ENCODE data around the gene CSNK1D.

Gene CSNK1D

DNA sequence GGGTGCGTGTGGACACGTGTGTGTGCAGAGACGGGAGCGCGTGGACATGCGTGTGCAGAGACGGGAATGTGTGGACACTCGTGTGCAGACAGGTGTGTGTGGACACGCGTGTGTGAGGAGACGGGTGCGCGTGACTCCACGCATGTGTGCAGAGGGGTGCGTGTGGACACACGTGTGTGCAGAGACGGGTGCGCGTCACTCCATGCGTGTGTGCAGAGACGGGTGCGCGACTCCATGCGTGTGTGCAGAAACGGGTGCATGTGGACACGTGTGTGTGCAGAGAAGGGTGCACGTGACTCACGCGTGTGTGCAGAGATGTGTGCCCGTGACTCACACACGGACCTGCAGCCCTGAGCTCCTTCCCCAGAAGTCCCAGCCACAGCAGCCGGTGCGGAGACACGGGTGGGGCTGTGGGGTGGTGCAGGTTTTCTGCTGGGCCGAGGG lies 46.1 kb upstream of the CSNK1D start:
- no peak overlapping the region for H3K4me3 ChIP-seq (ENCODE audit: low read depth, low read length)
- DNase-seq (ENCODE audit: low read depth): no peak

DNA sequence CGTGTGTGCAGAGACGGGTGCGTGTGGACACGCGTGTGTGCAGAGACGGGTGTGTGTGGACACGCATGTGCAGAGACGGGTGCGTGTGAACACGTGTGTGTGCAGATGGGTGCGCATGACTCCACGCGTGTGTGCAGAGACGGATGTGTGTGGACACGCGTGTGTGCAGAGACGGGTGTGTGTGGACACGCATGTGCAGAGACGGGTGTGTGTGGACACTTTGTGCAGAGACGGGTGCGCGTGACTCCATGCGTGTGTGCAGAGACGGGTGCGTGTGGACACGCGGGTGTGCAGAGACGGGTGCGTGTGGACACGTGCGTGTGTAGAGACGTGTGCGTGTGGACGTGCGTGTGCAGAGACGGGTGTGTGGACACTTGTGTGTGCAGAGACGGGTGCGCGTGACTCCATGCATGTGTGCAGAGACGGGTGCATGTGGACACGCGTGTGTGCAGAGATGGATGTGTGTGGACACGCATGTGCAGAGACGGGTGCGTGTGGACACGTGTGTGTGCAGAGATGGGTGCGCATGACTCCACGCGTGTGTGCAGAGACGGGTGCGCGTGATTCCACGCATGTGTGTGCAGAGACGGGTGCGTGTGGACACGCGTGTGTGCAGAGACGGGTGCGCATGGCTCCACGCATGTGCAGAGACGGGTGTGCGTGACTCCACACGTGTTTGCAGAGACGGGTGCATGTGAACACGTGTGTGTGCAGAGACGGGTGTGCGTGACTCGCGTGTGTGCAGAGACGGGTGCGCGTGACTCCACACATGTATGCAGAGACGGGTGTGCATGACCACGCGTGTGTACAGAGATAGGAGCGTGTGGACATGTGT lies 45.5 kb upstream of the CSNK1D start:
- no peak for TF ChIP-seq CTCF (conservative IDR thresholded peaks at IDR 0.05; ENCODE audit: low read depth, low read length)
- DNase-seq (ENCODE audit: low read depth): no peak
- no peak overlapping the region for H3K4me3 ChIP-seq (ENCODE audit: low read depth, low read length)

More for the DNA sequence above, 46.1 kb upstream of the CSNK1D start:
- TF ChIP-seq CTCF (conservative IDR thresholded peaks at IDR 0.05; ENCODE audit: low read depth, low read length): no peak

GRCh38 chr17:82318169-82318498 lies 44.6 kb upstream of the CSNK1D start:
- no peak overlapping the region for H3K4me3 ChIP-seq (ENCODE audit: low read depth, low read length)
- no peak for DNase-seq (ENCODE audit: low read depth)
- TF ChIP-seq CTCF (conservative IDR thresholded peaks at IDR 0.05; ENCODE audit: low read depth, low read length): no peak

DNA sequence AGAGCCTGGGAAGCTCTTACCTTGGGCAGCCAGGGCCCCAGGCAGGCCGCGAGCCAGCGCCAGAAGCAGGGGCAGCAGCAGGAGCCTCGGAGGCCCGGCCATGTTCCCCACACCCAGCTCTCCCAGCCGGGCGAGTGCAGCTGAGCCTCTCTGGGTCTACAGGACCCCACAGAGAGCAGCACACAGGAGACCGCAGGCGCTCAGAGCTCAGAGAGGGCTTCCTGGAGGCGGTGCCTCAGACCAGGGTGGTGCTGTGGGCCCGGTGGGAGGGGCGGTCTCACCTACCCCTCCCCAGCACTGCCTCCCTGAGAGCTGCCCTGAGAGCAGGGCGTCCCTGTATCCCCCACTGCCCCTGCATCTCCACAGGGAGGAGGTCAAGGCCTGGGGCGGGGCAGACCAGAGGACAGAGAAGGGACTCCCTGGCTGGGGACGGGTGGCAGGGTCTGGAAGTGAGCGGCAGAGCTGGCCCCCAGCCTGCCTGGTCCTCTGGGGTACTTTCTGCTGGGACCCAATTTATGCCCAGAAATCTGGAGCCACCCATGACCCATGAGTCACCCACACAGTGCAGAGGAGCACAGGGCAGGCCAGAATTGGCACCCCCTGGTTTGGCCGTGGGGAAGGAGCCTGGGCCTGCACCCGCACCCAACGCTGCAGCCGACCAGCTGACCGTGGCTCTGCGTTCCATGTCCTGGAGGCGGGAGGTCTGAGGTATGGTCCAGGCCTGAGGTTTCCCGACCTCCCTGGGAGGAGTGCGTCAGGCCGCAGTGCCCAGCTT lies 44.1 kb upstream of the CSNK1D start, which contains the start of gene CD7:
Gene CD7 (minus strand): TSS at position 215 of the 775 bp plus-strand sequence. CDS start 113 bp downstream, at position 102.
- no peak within 1 kb of the TSS for H3K4me3 ChIP-seq (ENCODE audit: low read depth, low read length)
- DNase-seq (ENCODE audit: low read depth): no peak
- no peak for TF ChIP-seq CTCF (conservative IDR thresholded peaks at IDR 0.05; ENCODE audit: low read depth, low read length)

DNA sequence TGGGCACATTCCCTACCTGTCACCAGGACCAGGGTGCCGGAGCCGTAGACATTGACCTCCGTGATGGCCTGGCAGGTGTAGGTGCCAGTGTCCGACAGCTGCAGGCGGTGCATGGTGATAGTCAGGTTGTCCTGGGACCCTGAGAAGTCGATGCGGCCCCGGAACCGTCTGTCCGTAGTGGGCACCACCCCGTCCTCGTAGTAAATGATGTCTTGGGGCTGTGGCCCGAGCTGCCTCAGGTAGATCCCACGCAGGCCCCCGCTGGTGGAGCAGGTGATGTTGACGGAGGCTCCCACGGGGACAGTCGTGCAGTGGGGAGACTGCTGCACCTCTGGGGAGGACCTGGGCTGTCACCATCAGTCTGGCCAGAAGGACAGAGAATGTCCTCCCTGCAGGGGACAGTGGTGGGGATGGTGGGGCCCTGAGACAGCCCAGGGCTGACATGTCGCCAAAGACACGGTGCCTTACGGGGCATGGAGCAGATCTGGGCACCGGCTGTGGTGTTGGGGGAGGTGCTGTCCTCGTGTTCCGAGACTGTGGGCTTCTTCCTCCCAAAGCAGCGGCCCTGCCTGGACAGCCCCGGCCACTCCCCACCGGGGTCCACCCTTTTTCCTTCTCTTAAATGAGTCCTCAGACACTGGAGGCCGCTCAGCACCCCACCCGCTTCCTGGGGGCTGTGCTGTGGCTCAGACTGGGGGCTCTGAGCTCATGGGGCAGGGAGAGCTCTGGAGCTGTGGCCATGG lies 43.3 kb upstream of the CSNK1D start:
- DNase-seq (ENCODE audit: low read depth): no peak
- no peak for TF ChIP-seq CTCF (conservative IDR thresholded peaks at IDR 0.05; ENCODE audit: low read depth, low read length)
- H3K4me3 ChIP-seq (ENCODE audit: low read depth, low read length): no peak overlapping the region

DNA sequence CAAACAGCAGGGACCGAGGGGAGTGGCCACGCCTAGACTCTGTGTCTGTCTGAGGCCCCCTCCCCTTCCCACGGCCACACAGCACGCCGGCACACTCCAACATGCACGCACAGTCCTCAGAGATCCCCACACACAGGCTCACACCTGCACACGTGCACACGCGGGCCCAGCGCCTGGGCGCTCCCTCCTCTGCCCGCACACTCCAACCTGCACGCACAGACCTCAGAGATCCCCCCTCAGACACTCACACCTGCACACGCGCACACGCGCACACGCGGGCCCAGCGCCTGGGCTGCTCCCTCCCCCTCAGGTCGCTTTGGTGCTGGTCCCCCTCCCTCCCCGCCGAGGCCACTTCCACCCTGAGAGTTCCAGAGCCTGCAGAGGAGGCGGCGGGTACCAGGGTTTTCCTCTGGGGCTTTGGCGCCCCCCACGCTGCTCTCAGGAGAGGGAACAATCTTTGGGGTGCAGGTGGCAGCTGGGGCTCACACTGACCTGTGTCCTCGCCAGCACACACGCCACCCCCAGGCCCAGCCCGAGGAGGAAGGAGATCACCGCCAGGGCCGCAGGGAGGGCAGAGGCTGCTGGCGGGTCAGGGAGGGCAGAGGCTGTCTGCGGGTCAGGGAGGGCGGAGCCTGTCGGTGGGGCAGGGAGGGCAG lies 42.3 kb upstream of the CSNK1D start:
- H3K4me3 ChIP-seq (ENCODE audit: low read depth, low read length): no peak overlapping the region
- DNase-seq (ENCODE audit: low read depth): no peak
- TF ChIP-seq CTCF (conservative IDR thresholded peaks at IDR 0.05; ENCODE audit: low read depth, low read length): no peak

Data from choroid plexus epithelial cell (primary cell).